Stimulated activated CD8-positive, alpha-beta memory T cell treated with anti-CD3 and anti-CD28 coated beads, Interleukin-7, amount 100 ng/mL, for 1 hour (primary cell): ENCODE results near the gene PEAR1.
A peak's percentile ranks its signal among the peaks of the same experiment; 100 is the strongest.
"Not testable (repeated sequence)": the region's sequence is repeated elsewhere in the genome, so short reads cannot be mapped to it uniquely, and the experiment has no call there.

Experiments used
- DNase-seq, 2 donors: peaks; one replicate each; pipeline ENCODE4 v3.0.0-alpha.2; 2020; ENCODE audit warnings: low read depth in 2 of 2

Gene PEAR1

GRCh38 chr1:156922986-156923669 is 29.6 kb downstream of the PEAR1 start:
- DNase-seq: no peak

DNA sequence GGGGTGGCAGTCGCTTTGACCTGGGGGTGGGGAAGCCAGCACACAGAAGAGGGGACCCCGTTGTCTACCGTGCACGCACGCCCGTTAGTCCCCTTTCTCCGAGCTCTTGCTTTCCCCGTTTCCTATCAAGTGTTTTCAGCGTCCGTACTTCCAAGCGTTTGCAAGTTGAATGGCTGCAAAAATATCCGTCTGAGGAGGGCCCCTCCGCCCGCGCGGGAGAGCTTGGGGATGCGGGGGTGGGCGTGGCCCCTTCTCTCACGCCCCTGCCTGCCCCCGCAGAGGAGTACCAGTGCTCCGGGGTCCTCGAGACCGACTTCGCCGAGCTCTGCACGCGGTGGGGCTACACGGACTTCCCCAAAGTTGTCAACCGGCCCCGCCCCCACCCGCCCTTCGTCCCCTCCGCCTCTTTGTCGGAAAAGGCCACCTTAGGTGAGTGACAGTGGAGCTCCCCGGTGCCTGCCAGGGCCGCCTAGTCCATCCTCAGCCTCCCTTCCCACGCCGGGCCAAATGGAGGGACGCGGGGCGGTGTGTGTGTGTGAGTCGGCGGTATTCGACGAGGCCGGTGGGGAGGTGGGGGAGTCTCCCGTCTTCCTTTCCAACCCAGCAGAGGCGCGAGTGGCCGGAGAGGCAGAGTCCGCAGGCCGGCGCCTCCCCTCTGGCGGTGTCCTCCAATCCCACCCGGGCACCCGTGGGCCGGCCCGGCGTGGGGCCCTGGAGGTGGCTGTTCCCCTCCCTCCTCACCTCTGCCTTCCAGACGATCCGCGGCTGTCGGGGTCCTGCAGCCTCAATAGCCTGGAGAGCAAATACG is 30.4 kb downstream of the PEAR1 start:
- DNase-seq: no peak

DNA sequence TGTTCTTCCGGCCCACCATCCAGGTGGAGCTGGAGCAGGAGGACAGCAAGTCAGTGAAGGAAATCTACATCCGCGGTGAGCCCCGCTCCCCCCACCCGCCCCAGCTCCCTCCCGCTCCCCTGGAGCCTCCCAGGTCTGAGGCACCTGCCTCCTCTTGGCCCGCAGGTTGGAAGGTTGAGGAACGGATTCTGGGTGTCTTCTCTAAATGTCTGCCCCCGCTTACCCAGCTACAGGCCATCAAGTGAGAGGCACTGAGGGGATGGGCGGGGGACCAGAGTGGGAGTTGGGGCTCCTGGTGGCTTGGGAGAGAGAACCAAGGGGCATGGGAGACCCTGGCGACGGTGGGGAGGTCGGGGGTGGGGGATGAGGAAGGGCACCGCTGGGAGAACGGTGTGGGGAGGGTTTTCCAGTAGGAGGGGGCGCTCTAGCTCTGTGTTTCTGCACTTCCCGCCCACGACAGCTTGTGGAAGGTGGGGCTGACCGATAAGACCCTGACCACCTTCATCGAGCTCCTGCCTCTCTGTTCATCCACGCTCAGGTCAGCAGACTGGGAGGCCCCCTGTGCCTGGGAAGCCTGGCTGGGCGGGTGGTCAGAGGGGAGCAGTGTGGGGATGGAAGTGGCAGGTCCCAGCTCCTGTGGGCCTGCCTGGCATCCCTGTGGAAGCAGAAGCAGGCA is 31.1 kb downstream of the PEAR1 start:
- no peak for DNase-seq

DNA sequence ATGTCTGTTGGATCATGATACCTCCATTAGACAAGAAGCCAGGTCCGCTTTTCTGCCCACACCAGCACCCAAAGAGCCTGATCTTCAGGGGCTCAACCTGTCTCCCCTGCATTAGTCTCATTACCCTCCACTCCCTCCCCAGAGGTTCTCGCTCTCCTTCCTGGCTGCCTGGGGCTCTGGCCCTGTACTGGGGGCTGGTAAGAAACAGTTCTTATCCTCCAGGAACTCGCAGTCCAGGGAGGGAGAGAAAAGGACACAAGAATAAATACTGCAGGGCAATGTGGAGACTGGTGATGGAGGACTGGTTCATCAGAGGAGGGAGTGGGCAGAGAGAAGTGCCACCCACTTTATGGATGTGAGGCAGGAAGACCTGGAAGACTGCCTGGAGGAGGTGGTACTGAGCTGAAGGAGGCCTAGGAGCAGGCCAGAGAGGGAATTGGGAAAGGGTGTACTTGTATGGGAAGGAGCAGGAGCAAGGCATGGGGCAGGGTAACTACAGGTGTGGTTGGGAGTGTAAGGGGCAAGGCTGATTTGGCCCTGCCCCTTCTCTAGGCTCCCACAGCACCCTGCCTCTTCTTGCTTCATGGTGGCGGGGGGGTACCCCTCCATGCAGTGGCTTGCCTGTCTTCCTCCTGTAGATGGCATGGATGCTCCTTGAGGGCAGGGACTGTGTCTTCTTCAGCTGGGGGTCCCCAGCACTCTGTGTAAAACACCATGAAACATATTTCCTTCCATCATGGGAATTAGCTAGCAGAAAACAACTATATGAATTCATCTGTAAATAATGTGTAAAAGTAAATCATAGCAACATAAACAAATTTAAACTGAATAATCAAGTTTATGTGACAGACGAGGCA is 31.9 kb downstream of the PEAR1 start:
- DNase-seq: no peak

DNA sequence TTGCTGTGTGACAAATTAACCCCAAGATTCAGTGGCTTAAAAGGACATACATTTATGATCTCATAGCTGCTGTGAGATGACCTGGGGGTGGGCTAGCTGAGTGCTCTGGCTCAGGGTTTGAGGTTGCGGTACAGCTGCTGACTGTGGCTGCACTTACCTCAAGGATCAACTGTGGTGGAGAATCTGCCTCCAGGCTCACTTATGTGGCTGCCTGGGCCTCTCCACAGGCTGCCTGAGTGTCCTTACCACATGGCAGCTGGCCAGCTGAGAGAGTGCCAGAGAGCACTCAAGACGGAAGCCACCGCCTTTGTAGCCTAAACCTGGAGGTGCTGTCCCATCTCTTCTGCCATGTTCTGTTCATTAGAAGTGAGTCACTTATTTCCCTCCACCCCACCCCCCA is 32.7 kb downstream of the PEAR1 start:
- DNase-seq: no peak

GRCh38 chr1:156926695-156927094 is 33.2 kb downstream of the PEAR1 start:
- DNase-seq: not testable (repeated sequence)

GRCh38 chr1:156927215-156928042 is 33.9 kb downstream of the PEAR1 start:
- DNase-seq: peak; percentile 29 to 32

DNA sequence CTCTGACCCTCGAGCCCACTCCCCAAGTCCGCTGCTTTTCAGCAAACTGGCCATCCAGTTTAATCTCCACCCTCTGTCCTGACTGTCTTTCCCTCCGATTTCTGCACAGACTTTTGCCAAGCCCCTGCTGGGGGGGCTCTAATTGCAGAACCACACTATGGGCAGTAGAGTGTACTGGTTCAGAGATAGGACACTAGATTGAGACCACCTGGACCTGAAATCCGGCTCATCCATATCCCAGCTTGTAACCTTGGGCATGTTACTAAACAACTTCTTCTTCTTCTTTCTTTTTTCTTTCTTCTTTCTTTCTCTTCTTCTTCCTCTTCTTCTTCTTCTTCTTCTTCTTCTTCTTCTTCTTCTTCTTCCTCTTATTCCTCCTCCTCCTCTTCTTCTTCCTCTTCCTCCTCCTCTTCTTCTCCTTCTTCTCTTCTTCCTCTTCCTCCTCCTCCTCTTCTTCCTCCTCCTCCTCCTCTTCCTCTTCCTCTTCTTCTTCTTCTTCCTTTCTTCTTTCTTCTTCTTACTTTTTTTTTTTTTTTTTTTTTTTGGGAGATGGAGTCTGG is 34.6 kb downstream of the PEAR1 start:
- no peak for DNase-seq

- DNase-seq: no peak
These were observed 36.2 kb downstream of the PEAR1 start for GRCh38 chr1:156929596-156930238.

- DNase-seq: no peak
These were observed 37.0 kb downstream of the PEAR1 start for GRCh38 chr1:156930483-156930882.

GRCh38 chr1:156931211-156931952 is 37.9 kb downstream of the PEAR1 start:
- DNase-seq: no peak

- DNase-seq: no peak
These were observed 38.6 kb downstream of the PEAR1 start for GRCh38 chr1:156931974-156932710.

DNA sequence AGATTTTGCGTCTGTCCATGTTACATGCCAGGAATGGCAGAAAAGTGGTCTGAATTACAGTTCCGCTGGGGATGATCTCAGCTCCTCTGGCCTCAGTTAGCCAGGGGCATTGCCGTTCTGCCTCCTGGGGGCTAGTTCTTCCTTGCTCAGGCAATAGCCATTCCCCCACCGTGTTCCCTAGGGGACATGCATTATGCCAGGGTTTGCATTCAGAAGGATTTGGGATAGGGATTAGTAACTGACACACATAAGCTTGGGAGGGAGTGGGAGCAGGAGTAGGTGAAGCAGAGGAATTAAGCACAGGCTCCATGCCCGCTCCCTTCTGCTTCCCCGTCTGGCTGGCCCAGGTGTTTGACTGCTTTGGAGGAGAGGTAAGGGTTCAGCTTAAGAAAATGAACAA is 39.6 kb downstream of the PEAR1 start:
- no peak for DNase-seq

DNA sequence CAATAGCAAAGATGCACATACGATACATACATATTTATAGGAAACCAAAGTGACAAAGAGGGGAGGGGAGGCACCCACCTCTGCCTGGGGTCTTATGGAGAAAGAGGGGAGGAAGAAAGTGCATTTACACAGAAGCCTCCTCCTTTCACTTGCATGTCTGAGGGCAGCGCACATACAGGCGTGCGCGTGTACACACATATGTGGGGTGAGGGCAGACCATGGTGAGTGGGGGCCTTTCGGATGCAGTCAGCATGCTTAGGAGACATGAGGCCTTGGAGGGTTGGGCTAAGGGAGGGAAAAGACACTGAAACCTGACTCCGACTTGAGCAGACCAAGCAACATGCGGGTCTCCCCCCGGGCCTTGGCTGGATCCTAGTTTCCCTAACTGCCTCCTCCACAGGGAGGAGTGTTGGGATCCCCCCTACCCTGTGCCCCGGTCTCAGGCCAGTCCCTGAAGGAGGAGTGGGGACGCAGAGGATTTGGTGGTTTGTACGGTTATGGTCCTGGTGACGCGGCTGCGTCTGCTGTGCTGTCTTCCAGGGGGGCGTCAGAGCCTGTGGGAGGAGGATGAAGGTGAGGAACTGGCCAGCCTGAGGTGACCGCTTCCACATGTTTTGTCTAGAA is 42.1 kb downstream of the PEAR1 start:
- DNase-seq: no peak

DNA sequence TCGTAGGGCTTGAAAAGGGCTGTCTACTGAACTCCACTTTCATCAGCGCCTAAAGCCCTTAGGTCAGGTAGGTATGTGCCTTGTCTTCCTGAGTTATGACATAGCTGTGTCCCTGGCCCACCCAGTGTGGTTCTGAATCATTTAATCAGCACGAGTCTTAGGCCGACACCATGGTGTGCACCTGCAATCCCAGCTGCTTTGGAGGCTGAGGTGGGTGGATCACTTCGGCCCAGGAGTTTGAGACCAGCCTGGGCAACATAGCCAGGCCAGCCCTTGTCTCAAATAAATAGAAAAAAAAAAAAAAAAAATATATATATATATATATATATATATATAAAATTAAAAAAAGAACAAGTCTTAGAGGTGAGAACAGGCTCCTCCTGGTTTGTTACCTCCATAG is 42.7 kb downstream of the PEAR1 start:
- DNase-seq: no peak

GRCh38 chr1:156936721-156937220 is 43.3 kb downstream of the PEAR1 start:
- DNase-seq: no peak

DNA sequence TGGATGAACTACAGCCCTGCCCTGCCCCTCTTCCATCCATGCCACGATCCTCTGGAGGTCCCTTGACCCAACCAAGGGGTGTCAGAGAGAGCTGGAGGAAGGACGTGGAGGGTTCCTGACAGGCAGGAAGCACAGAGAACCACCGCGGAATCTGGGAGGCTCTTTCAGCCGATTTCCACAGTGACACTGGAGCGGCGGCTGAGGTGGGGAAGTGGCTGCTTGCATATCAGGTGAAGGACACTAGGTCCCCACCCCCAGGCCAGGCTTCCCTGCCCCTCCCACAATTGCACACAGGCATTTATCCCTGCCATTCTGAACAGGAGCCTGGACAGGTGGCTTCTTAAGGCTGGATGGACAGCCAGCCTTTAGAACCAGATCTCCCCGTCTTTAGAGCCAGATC is 44.4 kb downstream of the PEAR1 start:
- DNase-seq: no peak

DNA sequence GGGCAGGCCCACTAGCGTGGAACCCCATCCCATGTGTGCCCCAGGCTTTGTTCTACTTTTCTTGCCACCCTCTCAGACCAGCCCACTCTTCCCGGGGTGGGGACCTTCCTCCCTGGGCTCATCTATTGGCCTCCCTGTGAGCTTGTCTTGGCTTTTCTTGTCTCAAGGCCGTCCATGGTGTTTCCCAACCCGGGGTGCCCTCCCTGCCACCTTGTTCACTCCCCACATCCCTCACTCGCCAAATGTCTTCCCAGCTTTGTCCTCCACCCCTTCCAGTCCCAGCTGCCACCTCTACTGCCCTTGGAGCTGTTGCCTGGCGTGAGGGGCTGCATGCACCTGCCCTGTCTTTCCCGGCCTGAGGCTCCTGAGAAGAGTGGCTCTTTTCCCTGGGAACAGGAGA is 45.3 kb downstream of the PEAR1 start:
- DNase-seq: no peak
